Activated naive CD8-positive, alpha-beta T cell treated with anti-CD3 and anti-CD28 coated beads for 36 hours (primary cell): ENCODE data around the gene GADD45B. TPM values are rescaled to one million over a fixed set of nuclear protein-coding genes. Genes with fewer than 3 reads are reported as not detected.

Source experiments
- DNase-seq: peaks from one replicate; pipeline ENCODE4 v3.0.0; 2021
- H3K27ac Mint-ChIP-seq: one replicate; pipeline ENCODE4 v1.8.0; 2022; ENCODE audit warnings: mild to moderate bottlenecking, moderate library complexity, mixed read lengths
- H3K27me3 Mint-ChIP-seq: one replicate; pipeline ENCODE4 v1.8.0; 2022; ENCODE audit warnings: mild to moderate bottlenecking, mixed read lengths
- H3K36me3 Mint-ChIP-seq: one replicate; pipeline ENCODE4 v1.8.0; 2021; ENCODE audit warnings: mild to moderate bottlenecking, mixed read lengths
- H3K4me1 Mint-ChIP-seq: one replicate; pipeline ENCODE4 v1.8.0; 2021; ENCODE audit warnings: mixed read lengths
- H3K4me3 Mint-ChIP-seq: one replicate; pipeline ENCODE4 v1.8.0; 2022; ENCODE audit warnings: mild to moderate bottlenecking, moderate library complexity, mixed read lengths
- H3K9me3 Mint-ChIP-seq: one replicate; pipeline ENCODE4 v1.8.0; 2022; ENCODE audit warnings: mixed read lengths
- total RNA-seq, 2 experiments: library from RNA; stranded (reverse); gene quantifications; one replicate each; pipeline ENCODE4 v1.2.3, GENCODE V29; 2021

Gene GADD45B
- 10 to 100 TPM; 83.0 to 97.2 TPM for total RNA-seq

GRCh38 chr19:2475702-2476450 lies at the start of gene GADD45B:
Gene GADD45B, plus strand, starts transcription at chr19:2476127. Its CDS starts 232 bp downstream, at chr19:2476359.
- H3K9me3 Mint-ChIP-seq, result peaks cover 2% of the 10 kb centered on the region
- H3K36me3 Mint-ChIP-seq, result peaks cover 29% of the 10 kb centered on the region
- H3K27ac Mint-ChIP-seq, result peak within 1 kb of the TSS; percentile 98
- DNase-seq, result peak; percentile 97
- H3K4me3 Mint-ChIP-seq, result peak within 1 kb of the TSS; percentile 100
- peaks cover 23% of the 10 kb centered on the region for H3K4me1 Mint-ChIP-seq
- H3K27me3 Mint-ChIP-seq, result peaks cover 3% of the 10 kb centered on the region

DNA sequence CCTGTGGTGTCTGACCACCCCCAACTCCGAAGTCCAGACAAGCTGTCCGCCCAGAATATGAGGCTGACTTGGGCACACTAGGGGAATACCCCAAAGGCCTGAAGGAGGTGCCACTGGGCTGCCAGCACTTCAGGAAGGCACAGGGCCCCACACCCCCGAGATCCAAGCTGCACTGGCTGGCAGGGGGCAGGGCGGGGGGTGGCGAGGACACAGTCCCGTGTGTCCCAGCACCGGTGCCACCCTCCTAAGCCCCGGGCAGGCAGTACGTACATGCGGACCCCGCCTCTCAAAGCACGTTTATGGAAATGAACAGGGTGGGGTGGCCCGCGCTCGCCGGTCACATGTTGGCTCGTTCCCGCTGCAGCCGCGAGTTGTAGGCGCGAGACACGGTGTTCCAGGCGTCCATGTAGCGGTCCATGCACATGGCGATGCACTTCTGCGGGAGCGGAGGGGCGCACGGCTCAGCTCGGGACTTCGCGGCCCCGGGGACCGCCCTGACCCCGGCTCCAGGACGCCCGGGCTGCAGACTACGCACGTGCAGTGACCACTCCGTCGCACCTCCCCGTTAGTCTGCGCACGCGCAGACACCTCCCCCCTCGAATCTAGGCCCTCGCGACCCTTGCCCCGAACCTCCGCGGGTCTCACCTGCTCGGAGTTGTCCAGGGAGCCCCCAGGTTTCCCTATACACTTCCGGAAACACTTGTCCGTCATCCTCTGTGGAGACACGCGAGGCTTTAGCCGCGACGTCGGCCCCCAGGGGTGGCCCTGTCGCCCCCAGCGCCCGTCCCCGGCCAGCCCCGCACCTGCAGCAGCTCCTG lies 49.1 kb upstream of the GADD45B start:
- Mint-ChIP-seq H3K9me3 (no peaks in the 10 kb centered on the region), H3K36me3 (peaks cover 20% of the 10 kb centered on the region), H3K27me3 (no peaks in the 10 kb centered on the region), H3K4me1 (peaks cover 12% of the 10 kb centered on the region), H3K27ac (peak overlapping the region; percentile 98), H3K4me3 (peak overlapping the region; percentile 94)
- peak; percentile 60 for DNase-seq

DNA sequence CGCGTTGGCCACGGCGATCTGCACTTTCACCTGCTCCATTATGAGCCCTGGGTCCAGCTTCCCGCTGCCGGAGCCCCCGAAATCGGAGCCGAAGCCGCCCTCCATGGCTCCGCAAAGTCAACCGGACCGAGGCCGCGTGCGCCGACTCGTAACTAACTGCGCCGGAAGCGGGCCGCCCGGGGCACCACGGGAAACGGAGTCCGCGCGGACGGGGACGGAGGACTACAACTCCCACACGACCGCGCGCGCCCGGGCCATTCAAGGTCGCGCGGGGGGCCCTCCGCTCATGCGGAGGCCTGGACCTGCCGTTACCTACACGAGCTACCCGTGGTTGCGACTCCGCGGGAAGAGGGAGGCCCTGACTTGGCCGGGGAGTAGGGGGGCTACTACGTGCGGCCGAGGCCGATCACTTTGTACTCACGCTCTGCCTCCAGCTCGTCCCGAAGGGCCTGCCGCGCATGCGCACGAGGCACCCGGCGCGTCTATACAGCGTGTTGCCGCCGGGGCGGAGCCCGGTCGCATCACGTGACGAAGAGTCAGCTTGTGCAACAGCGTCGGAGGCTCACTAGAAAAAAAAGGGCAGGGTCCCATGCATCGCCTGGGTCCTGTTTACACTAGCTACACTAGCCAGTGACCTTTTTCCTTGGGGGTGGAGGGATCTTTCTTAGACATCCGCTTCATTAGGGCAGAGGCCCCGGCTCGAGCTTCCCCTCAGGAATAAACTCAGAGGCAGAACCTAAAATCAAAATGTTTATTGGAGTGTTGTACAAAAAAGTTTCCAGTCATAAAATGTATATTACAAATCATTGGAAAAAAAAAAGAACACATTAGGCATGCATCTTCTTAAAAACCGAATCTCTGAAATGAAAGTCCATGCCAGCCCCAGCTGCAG lies 48.3 kb upstream of the GADD45B start, which contains the start of gene TIMM13:
Gene TIMM13 (minus strand): TSS at position 158 of the 892 bp plus-strand sequence. CDS start 53 bp downstream, at position 105.
- H3K27ac Mint-ChIP-seq, result peak within 1 kb of the TSS; percentile 98
- H3K4me1 Mint-ChIP-seq, result peaks cover 12% of the 10 kb centered on the region
- H3K27me3 Mint-ChIP-seq, result no peaks in the 10 kb centered on the region
- peak within 1 kb of the TSS; percentile 94 for H3K4me3 Mint-ChIP-seq
- H3K36me3 Mint-ChIP-seq, result peaks cover 25% of the 10 kb centered on the region
- DNase-seq, result peak; percentile 97
- H3K9me3 Mint-ChIP-seq, result no peaks in the 10 kb centered on the region

DNA sequence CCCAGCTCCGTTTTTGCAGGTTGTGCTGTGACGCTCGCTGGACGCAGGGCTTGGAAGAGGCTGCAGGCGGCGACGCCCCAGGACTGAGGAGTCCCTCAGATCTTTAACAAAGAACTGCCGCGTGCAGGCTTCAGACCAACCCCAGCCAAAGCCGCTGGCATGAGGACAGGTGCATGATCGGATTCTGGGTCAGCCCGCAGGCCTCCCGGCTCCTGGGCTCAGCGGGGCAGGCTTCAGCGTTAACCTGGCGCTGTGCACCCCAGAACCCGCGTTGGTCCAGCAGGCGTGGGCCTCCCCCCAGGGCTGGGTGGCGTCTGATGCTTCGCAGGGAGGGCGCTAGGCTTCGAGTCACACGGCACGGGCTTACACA lies 47.6 kb upstream of the GADD45B start:
- no peaks in the 10 kb centered on the region for H3K27me3 Mint-ChIP-seq
- H3K36me3 Mint-ChIP-seq, result peaks cover 25% of the 10 kb centered on the region
- peak overlapping the region; percentile 98 for H3K27ac Mint-ChIP-seq
- H3K4me1 Mint-ChIP-seq, result peaks cover 12% of the 10 kb centered on the region
- H3K9me3 Mint-ChIP-seq, result no peaks in the 10 kb centered on the region
- H3K4me3 Mint-ChIP-seq, result no peak overlapping the region
- no peak for DNase-seq

- DNase-seq, result no peak
- Mint-ChIP-seq H3K27me3 (no peaks in the 10 kb centered on the region), H3K36me3 (peaks cover 25% of the 10 kb centered on the region), H3K9me3 (no peaks in the 10 kb centered on the region), H3K27ac (no peak overlapping the region), H3K4me3 (peak overlapping the region; percentile 4), H3K4me1 (peaks cover 12% of the 10 kb centered on the region)
Measured at GRCh38 chr19:2428756-2429711, 46.9 kb upstream of the GADD45B start.

DNA sequence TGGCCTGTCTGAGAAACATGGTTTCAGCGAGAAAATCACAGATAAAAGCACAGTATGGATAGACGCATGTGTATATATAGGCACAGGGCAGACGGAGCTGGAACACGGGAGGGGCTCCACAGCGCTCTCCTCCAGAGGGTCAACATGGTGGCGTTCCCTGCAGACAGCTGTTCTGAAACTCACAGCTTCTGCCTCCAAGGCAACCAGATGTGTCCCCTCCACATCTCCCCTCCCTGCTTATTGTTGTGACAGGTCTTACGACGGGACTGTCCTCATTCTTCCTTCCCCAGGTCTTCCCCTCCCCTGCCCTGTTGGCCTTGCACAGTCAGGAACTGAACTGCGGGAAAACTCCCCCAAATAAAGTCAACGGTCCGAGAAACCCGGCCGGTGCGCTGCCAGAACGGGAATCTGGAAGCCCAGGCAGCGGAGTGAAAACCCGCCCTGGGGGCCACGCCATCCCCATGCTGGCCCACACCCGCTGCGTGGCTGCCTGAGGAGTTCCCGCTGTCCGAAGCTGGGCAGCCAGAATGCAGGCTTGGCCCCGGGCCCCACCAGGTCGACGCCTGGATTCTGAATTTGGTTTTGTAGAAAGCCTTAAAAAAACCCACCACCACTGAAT lies 45.9 kb upstream of the GADD45B start:
- Mint-ChIP-seq H3K27me3 (no peaks in the 10 kb centered on the region), H3K4me1 (peaks cover 12% of the 10 kb centered on the region), H3K4me3 (no peak overlapping the region), H3K9me3 (no peaks in the 10 kb centered on the region), H3K36me3 (peaks cover 25% of the 10 kb centered on the region), H3K27ac (no peak overlapping the region)
- DNase-seq, result no peak

DNA sequence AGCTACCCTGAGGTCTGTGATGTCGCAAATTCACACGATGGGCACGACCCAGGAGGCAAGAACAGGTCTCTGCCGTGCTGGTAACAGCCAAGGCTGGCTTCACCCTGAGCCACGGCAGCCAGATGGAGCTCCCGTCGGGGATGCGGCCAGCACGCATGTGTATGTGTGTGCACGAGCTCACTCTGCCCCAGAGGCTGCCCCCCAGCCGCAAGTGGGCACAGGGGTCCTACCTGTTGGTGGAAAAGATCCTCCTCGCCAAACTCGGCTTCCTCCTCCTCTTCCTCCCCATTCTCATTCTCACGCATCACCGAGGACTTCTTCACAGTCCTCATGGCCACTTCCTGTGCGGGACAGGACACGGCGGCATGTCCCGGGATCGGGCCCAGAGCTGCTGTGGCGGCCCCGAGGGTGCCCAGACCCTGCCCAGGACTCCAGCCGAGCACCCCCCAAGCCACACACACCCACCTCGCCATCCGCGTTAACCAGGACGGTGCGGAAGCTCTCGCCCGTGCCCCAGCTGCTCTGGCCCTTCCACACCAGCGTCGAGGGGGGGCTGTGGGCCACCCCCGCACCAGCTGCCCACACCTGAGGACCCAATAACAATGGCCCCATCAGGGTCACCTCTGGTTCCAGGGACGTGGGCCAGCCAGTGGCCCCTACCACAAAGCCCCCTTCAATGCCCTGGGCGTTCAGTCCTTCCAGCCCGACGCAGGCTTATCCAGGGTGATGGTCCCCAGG lies 44.4 kb upstream of the GADD45B start:
- H3K9me3 Mint-ChIP-seq, result no peaks in the 10 kb centered on the region
- peaks cover 23% of the 10 kb centered on the region for H3K36me3 Mint-ChIP-seq
- H3K27me3 Mint-ChIP-seq, result no peaks in the 10 kb centered on the region
- H3K4me3 Mint-ChIP-seq, result no peak overlapping the region
- peaks cover 7% of the 10 kb centered on the region for H3K4me1 Mint-ChIP-seq
- H3K27ac Mint-ChIP-seq, result no peak overlapping the region
- no peak for DNase-seq

DNA sequence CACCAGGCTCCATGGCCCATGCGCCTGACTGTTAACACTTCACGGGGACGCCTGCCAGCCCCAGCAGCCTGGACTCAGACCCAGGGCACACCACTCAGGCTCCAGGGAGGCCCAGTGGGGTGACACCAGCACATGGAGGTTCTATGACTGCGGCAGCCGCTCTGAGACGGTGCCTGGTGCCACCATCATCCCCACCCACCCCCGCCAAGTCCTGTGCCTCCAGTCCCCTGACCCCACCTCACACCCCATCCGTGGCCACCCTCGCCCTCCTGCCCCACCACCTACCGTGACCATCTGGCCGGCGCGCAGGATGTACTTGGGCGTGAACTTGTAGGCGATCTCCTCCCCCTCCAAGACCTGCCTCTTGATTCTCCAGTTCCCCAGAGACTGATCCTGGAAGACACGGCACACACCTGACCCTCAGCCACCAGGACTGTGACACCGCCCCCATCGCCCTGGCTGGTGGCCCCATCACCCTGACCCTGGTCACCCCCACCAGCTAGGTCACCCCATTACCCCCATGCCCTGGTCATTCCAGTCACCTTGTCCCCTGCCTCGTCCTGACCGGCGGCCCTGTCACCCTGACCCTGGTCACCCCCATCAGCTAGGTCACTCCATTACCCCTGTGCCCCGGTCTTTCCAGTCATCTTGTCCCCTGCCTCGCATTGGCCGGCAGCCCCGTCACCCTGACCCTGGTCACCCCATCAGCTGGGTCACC lies 43.6 kb upstream of the GADD45B start:
- Mint-ChIP-seq H3K4me3 (no peak overlapping the region), H3K36me3 (peaks cover 19% of the 10 kb centered on the region), H3K4me1 (peaks cover 7% of the 10 kb centered on the region), H3K9me3 (no peaks in the 10 kb centered on the region), H3K27ac (peak overlapping the region; percentile 5), H3K27me3 (no peaks in the 10 kb centered on the region)
- no peak for DNase-seq

DNA sequence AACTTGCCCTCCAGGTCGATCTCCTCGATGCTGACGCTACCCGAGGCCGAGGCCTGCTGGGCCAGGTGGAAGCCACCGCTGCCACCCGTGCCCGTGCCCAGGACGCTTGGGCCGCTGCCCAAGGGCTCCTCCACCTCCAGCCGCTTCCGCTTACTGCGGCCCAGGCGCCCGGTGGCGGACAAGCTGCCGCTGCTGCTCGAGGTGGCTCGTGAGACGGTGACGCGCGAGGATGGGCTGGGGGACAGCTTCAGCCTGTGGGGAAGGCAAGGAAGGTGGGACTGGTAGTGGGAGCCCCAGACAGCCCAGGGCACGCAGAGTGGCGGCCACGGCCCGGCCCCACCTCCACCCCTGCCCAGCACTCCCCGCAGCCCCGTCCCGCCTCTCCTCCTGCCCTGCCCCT lies 42.1 kb upstream of the GADD45B start:
- peaks cover 2% of the 10 kb centered on the region for H3K4me1 Mint-ChIP-seq
- DNase-seq, result no peak
- H3K9me3 Mint-ChIP-seq, result no peaks in the 10 kb centered on the region
- H3K27me3 Mint-ChIP-seq, result no peaks in the 10 kb centered on the region
- no peak overlapping the region for H3K27ac Mint-ChIP-seq
- peaks cover 15% of the 10 kb centered on the region for H3K36me3 Mint-ChIP-seq
- H3K4me3 Mint-ChIP-seq, result no peak overlapping the region

- no peak overlapping the region for H3K27ac Mint-ChIP-seq
- peaks cover 15% of the 10 kb centered on the region for H3K36me3 Mint-ChIP-seq
- H3K27me3 Mint-ChIP-seq, result no peaks in the 10 kb centered on the region
- no peak for DNase-seq
- no peaks in the 10 kb centered on the region for H3K4me1 Mint-ChIP-seq
- no peaks in the 10 kb centered on the region for H3K9me3 Mint-ChIP-seq
- no peak overlapping the region for H3K4me3 Mint-ChIP-seq
Measured at GRCh38 chr19:2434267-2434666, 41.7 kb upstream of the GADD45B start.

DNA sequence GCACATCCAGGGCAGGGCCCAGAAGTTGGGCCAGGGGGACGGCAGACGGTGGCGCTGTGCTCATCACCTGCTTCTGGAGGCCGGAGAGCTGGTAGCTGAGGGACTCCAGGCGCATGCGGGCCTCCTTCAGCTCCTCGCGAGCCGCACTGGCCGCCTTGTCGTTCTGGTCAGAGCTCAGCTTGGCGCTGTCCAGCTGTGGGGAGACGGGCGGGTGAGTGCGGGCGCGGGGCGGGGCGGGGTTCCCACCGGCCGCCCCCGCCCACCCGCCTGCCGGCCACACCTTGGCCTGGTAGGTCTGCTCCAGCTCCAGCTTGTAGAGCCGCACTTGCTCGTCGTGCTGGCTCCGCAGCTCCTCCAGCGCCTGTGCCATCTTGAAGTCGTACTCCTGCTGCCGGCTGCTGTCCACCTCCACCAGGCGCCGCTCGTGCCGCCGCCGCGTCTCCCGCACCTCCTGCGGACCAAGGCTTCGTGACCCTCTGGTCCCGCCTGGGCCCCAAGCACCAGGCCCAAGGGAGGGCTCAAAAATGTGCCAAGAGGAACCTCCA lies 41.1 kb upstream of the GADD45B start:
- Mint-ChIP-seq H3K36me3 (peaks cover 15% of the 10 kb centered on the region), H3K9me3 (no peaks in the 10 kb centered on the region), H3K27me3 (no peaks in the 10 kb centered on the region), H3K4me3 (no peak overlapping the region), H3K4me1 (no peaks in the 10 kb centered on the region), H3K27ac (no peak overlapping the region)
- no peak for DNase-seq

- Mint-ChIP-seq H3K36me3 (peaks cover 12% of the 10 kb centered on the region), H3K27ac (no peak overlapping the region), H3K4me1 (no peaks in the 10 kb centered on the region), H3K27me3 (no peaks in the 10 kb centered on the region), H3K9me3 (no peaks in the 10 kb centered on the region), H3K4me3 (no peak overlapping the region)
- DNase-seq, result no peak
Measured at GRCh38 chr19:2436384-2436783, 39.5 kb upstream of the GADD45B start.
